GM13976 (cell line): ENCODE measurements around the gene ALKBH8.
"Not testable (repeated sequence)": the region's sequence is repeated elsewhere in the genome, so short reads cannot be mapped to it uniquely, and the experiment has no call there.

ENCODE experiments used
- DNase-seq: peaks from one replicate; pipeline ENCODE4 v3.0.0; 2012; ENCODE audit warnings: low spot score
- CTCF ChIP-seq: IDR thresholded peaks from 2 replicates; pipeline ENCODE4 v1.5.1; 2012; ENCODE audit warnings: borderline replicate concordance, mild to moderate bottlenecking; ENCODE audit not compliant: insufficient read depth; ENCODE audit errors: extremely low read depth, missing control alignments, control extremely low read depth
- in situ Hi-C: fragments of 300-500 bp; cut with MboI; formaldehyde crosslinking; loops from one replicate; pipeline ENCODE4 v1.12.0; 2022; ENCODE audit warnings: low sequenced_read_pairs, mixed read lengths, inconsistent platforms; ENCODE audit not compliant: unreplicated experiment

Gene ALKBH8

GRCh38 chr11:107547961-107548360, 17.6 kb downstream of the ALKBH8 start:
- DNase-seq: no peak
- in situ Hi-C loops: no loop called here
- no peak for TF ChIP-seq CTCF

- in situ Hi-C loops: no loop called here
- no peak for TF ChIP-seq CTCF
- DNase-seq: no peak
Observed at GRCh38 chr11:107545101-107545514, 20.4 kb downstream of the ALKBH8 start.

- no peak for DNase-seq
- in situ Hi-C loops: no loop called here
- TF ChIP-seq CTCF: no peak
Observed at GRCh38 chr11:107538821-107539220, 26.7 kb downstream of the ALKBH8 start.

- no peak for TF ChIP-seq CTCF
- DNase-seq: no peak
- in situ Hi-C loops: no loop called here
Observed at GRCh38 chr11:107538239-107538638, 27.3 kb downstream of the ALKBH8 start.

GRCh38 chr11:107537155-107537554, 28.4 kb downstream of the ALKBH8 start:
- in situ Hi-C loops, DNase-seq: not testable (repeated sequence)

GRCh38 chr11:107526197-107526596, 39.3 kb downstream of the ALKBH8 start:
- DNase-seq: no peak
- no peak for TF ChIP-seq CTCF
- in situ Hi-C loops: no loop called here

GRCh38 chr11:107508858-107509244, 56.7 kb downstream of the ALKBH8 start:
- in situ Hi-C loops: no loop called here
- no peak for DNase-seq
- TF ChIP-seq CTCF: no peak
